Endodermal cell (in vitro differentiated cells): ENCODE results near the gene PTHLH. TPM values are rescaled to one million over a fixed set of nuclear protein-coding genes. Genes with fewer than 3 reads are reported as not detected.

Source experiments
- DNase-seq: peaks from one replicate; pipeline ENCODE4 v3.0.0-alpha.2; 2017
- H3K27ac ChIP-seq: 2 replicates; pipeline ENCODE4 v1.5.1; 2013; ENCODE audit warnings: mild to moderate bottlenecking, low read depth, low read length, moderate library complexity
- H3K27me3 ChIP-seq: 2 replicates; pipeline ENCODE4 v1.6.1; 2013; ENCODE audit warnings: mild to moderate bottlenecking, low read length, moderate library complexity; ENCODE audit not compliant: insufficient read depth, control insufficient read depth, poor library complexity, severe bottlenecking
- H3K36me3 ChIP-seq: 2 replicates; pipeline ENCODE4 v1.7.0; 2013; ENCODE audit warnings: mild to moderate bottlenecking, low read length, moderate library complexity; ENCODE audit not compliant: control insufficient read depth, insufficient read depth
- H3K4me1 ChIP-seq: one replicate; pipeline ENCODE4 v1.7.0; 2013; ENCODE audit warnings: low read length; ENCODE audit not compliant: control insufficient read depth, insufficient read depth
- H3K4me3 ChIP-seq: 2 replicates; pipeline ENCODE4 v1.5.1; 2013; ENCODE audit warnings: mild to moderate bottlenecking, low read length, moderate library complexity
- H3K9ac ChIP-seq: 2 replicates; pipeline ENCODE4 v1.6.1; 2013; ENCODE audit warnings: mild to moderate bottlenecking, low read length, moderate library complexity; ENCODE audit not compliant: poor library complexity, severe bottlenecking; ENCODE audit errors: extremely low read depth
- H3K9me3 ChIP-seq: 2 replicates; pipeline ENCODE4 v1.6.1; 2013; ENCODE audit warnings: mild to moderate bottlenecking, low read length, moderate library complexity; ENCODE audit not compliant: control insufficient read depth
- H3K27ac Mint-ChIP-seq: 2 replicates; pipeline ENCODE4 v1.8.0; 2020; ENCODE audit warnings: mixed read lengths
- H3K27me3 Mint-ChIP-seq: 2 replicates; pipeline ENCODE4 v1.8.0; 2021; ENCODE audit warnings: mild to moderate bottlenecking, mixed read lengths; ENCODE audit not compliant: insufficient read depth
- H3K36me3 Mint-ChIP-seq: 2 replicates; pipeline ENCODE4 v1.8.0; 2020; ENCODE audit warnings: low read depth, mixed read lengths
- H3K4me1 Mint-ChIP-seq: 2 replicates; pipeline ENCODE4 v1.8.0; 2020; ENCODE audit warnings: mixed read lengths
- H3K4me3 Mint-ChIP-seq: 2 replicates; pipeline ENCODE4 v1.8.0; 2020; ENCODE audit warnings: mild to moderate bottlenecking, moderate library complexity, mixed read lengths
- H3K9me3 Mint-ChIP-seq: 2 replicates; pipeline ENCODE4 v1.8.0; 2020; ENCODE audit warnings: mild to moderate bottlenecking, mixed read lengths
- CTCF ChIP-seq: fragments of 200-600 bp; sonication (generic); conservative IDR thresholded peaks from 2 replicates; pipeline ENCODE4 v1.5.0; 2021; ENCODE audit warnings: antibody characterized with exemption, mild to moderate bottlenecking
- WGBS, 2 experiments: methylation state at CpG; one replicate each; pipeline versions ENCODE4 v1.1.5 to v1.1.7; 2013; ENCODE audit warnings: missing lambda C conversion rate in 2 of 2, mixed read lengths in 1 of 2; ENCODE audit not compliant: insufficient coverage in 1 of 2, insufficient read length in 1 of 2; 5-methylcytosine and 5-hydroxymethylcytosine counted together
- total RNA-seq, 2 donors: library from RNA; stranded (reverse); fragmentation: NEBNext Ultra II Directional in 1 of 2; extraction: Animal tissue kit (Norgen Biotek cat#: 25700) in 1 of 2; gene quantifications; 2 replicates in 1 of 2; 3 replicates in 1 of 2; pipeline ENCODE4 v1.2.1, GENCODE V29; 2021

PTHLH gene
- total RNA-seq, 2 donors from 2014 or later = not detected

- Histone ChIP-seq H3K27ac (no peak overlapping the region), H3K9me3 (no peaks in the 10 kb centered on the region), H3K9ac (no peak overlapping the region), H3K27me3 (peaks cover 98% of the 10 kb centered on the region), H3K4me1 (no peaks in the 10 kb centered on the region), H3K4me3 (peak overlapping the region; percentile 72), H3K36me3 (no peaks in the 10 kb centered on the region)
- DNase-seq = peak; percentile 94
- peak overlapping the region; percentile 61 for H3K4me3 Mint-ChIP-seq
- H3K9me3 Mint-ChIP-seq = no peaks in the 10 kb centered on the region
- peaks cover 96% of the 10 kb centered on the region for H3K27me3 Mint-ChIP-seq
- TF ChIP-seq CTCF = peak; percentile 12
- no peaks in the 10 kb centered on the region for H3K36me3 Mint-ChIP-seq
- peaks cover 22% of the 10 kb centered on the region for H3K4me1 Mint-ChIP-seq
- 0% methylated on average over 55 of the region's 55 CpGs; no CpG with 5 or more reads in 1 of the 2 experiments for WGBS, 2 experiments
- H3K27ac Mint-ChIP-seq = no peak overlapping the region
Observed at GRCh38 chr12:27969624-27970400, 2.7 kb downstream of the PTHLH start.

- Mint-ChIP-seq H3K4me3 (peak overlapping the region; percentile 61), H3K9me3 (no peaks in the 10 kb centered on the region), H3K4me1 (peaks cover 21% of the 10 kb centered on the region), H3K27me3 (peaks cover 94% of the 10 kb centered on the region), H3K36me3 (no peaks in the 10 kb centered on the region), H3K27ac (no peak overlapping the region)
- no peaks in the 10 kb centered on the region for H3K36me3 ChIP-seq
- no peak for TF ChIP-seq CTCF
- H3K9me3 ChIP-seq = no peaks in the 10 kb centered on the region
- peak overlapping the region; percentile 72 for H3K4me3 ChIP-seq
- H3K4me1 ChIP-seq = no peaks in the 10 kb centered on the region
- H3K27ac ChIP-seq = no peak overlapping the region
- peak; percentile 82 for DNase-seq
- WGBS, 2 experiments = 0 to 3% methylated on average over 10 to 38 of the region's 38 CpGs
- H3K27me3 ChIP-seq = peaks cover 94% of the 10 kb centered on the region
- H3K9ac ChIP-seq = no peak overlapping the region
Observed at GRCh38 chr12:27968972-27969623, 3.4 kb downstream of the PTHLH start.

- H3K4me1 ChIP-seq = no peaks in the 10 kb centered on the region
- H3K27ac ChIP-seq = no peak overlapping the region
- no peak overlapping the region for H3K27ac Mint-ChIP-seq
- TF ChIP-seq CTCF = no peak
- H3K36me3 Mint-ChIP-seq = no peaks in the 10 kb centered on the region
- no peaks in the 10 kb centered on the region for H3K36me3 ChIP-seq
- DNase-seq = no peak
- no peak overlapping the region for H3K4me3 ChIP-seq
- WGBS, 2 experiments = 80 to 97% methylated on average over 1 to 2 of the region's 2 CpGs
- peaks cover 21% of the 10 kb centered on the region for H3K4me1 Mint-ChIP-seq
- peaks cover 92% of the 10 kb centered on the region for H3K27me3 Mint-ChIP-seq
- peaks cover 79% of the 10 kb centered on the region for H3K27me3 ChIP-seq
- H3K9me3 ChIP-seq = no peaks in the 10 kb centered on the region
- H3K4me3 Mint-ChIP-seq = no peak overlapping the region
- H3K9me3 Mint-ChIP-seq = no peaks in the 10 kb centered on the region
- H3K9ac ChIP-seq = no peak overlapping the region
Observed at GRCh38 chr12:27967551-27968054, 4.9 kb downstream of the PTHLH start.
